Panc1 (cell line): ENCODE data around the gene SKAP1.

ENCODE experiments used
- CTCF ChIP-seq: fragments of 450-650 bp; IDR thresholded peaks from 2 replicates; pipeline ENCODE4 v1.5.1; 2017; ENCODE audit warnings: mild to moderate bottlenecking
- POLR2AphosphoS5 ChIP-seq: IDR thresholded peaks from 2 replicates; pipeline ENCODE4 v1.6.1; 2012; ENCODE audit warnings: mild to moderate bottlenecking, low read depth, low read length, moderate library complexity
- REST ChIP-seq, 2 experiments: IDR thresholded peaks; 2 replicates each; pipeline ENCODE4 v1.6.1; 2011 to 2012; ENCODE audit warnings: low read depth in 2 of 2, control low read depth in 1 of 2, low read length in 1 of 2, mild to moderate bottlenecking in 1 of 2, moderate library complexity in 1 of 2; ENCODE audit not compliant: insufficient read depth in 1 of 2
- SIN3A ChIP-seq: IDR thresholded peaks from 2 replicates; pipeline ENCODE4 v1.6.1; 2012; ENCODE audit warnings: low read depth, mild to moderate bottlenecking, low read length, moderate library complexity, borderline replicate concordance; ENCODE audit not compliant: insufficient read depth

- TF ChIP-seq CTCF (no peak), REST (IDR thresholded peaks at IDR 0.05; ENCODE audit: insufficient read depth in 1 of 2, low read depth in 2 of 2, low read length in 1 of 2) (no peak), POLR2AphosphoS5 (no peak), SIN3A (no peak)
Measured at GRCh38 chr17:48297825-48298224, 132.2 kb downstream of the SKAP1 start.
